ENCODE data around the gene CLPTM1L.

Gene CLPTM1L

DNA sequence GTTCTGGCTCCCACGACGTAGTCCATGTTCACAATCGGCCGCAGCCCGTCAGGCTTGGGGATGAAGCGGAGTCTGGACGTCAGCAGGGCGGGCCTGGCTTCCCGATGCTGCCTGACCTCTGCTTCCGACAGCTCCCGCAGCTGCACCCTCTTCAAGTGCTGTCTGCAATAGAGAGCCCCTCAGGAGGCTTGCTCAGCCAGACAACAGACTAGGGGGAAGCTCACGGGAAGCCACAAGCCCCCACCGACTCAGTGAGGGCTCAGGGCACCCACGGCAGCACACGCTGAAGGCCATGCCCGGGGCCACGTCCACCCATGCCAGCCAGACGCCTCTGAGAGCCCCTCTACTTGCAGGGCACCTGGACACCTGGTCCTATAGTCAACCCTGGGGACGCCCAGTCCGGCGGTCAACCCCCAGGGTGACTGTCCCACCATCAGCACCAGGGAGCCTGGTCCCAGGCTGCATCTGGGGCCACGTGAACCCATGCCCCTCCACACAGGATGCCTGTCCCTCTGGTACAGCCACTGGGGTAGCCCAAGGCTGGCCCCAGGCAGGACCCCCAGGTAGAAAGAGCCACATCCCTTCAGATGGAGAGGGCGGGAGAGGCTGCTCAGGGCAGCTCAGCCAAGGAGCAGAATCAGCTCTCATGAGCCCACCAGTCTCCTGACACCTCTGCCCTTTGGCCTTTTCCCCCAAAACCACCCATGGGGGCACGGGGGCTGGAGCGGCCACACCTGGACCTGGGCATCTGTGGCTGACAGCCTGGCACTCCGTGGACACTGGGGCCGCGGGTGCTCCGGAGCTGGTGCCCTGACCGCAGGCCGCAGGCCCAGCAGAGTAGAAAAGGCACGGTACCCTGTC, 64.5 kb downstream of the CLPTM1L start:
- TF ChIP-seq, protein P1, sequence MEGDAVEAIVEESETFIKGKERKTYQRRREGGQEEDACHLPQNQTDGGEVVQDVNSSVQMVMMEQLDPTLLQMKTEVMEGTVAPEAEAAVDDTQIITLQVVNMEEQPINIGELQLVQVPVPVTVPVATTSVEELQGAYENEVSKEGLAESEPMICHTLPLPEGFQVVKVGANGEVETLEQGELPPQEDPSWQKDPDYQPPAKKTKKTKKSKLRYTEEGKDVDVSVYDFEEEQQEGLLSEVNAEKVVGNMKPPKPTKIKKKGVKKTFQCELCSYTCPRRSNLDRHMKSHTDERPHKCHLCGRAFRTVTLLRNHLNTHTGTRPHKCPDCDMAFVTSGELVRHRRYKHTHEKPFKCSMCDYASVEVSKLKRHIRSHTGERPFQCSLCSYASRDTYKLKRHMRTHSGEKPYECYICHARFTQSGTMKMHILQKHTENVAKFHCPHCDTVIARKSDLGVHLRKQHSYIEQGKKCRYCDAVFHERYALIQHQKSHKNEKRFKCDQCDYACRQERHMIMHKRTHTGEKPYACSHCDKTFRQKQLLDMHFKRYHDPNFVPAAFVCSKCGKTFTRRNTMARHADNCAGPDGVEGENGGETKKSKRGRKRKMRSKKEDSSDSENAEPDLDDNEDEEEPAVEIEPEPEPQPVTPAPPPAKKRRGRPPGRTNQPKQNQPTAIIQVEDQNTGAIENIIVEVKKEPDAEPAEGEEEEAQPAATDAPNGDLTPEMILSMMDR (IDR thresholded peaks at IDR 0.05; ENCODE audit: low read depth, low read length): no peak
- Histone ChIP-seq H3K27me3 (no peaks in the 10 kb centered on the region), H3K4me1 (no peaks in the 10 kb centered on the region), H3K36me3 (no peaks in the 10 kb centered on the region), H3K9me3 (no peaks in the 10 kb centered on the region), H3K4me3 (ENCODE audit: low read depth, low read length) (no peak overlapping the region)
- DNase-seq: no peak

DNA sequence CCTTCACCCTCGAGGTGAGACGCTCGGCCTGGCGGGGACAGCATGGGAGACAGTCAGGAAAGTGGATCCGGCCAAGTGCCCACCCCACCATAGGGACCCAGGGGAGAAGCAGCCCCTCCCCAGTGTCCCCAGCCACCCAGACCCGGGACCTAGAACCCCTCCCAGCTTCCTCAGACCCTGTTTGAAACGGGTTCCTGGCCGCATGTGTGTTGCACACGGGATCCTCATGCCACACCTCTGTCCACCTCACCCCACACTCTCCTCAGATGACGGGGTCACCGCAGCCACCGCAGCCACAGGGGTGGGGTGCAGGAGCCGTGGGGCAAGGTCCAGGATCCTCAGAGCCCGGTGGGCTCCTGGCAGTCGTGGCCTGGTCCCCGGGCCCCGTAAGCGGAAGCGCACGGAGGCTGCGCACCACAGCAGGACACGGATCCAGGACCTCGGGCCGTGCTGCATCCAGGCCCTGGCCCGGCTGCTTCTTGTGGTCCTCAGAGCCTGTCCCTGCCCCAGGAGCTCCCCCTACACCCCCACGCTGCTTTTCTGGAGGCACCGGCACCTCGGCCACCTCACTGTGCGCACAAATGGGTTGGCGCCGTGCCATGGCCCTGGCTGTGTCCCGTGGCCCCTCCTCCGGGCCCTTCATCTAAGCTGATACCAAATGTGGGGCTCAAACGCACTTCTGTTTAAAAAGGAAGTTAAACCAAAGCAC, 65.3 kb downstream of the CLPTM1L start:
- Histone ChIP-seq H3K27me3 (no peaks in the 10 kb centered on the region), H3K36me3 (no peaks in the 10 kb centered on the region), H3K4me3 (ENCODE audit: low read depth, low read length) (no peak overlapping the region), H3K4me1 (no peaks in the 10 kb centered on the region), H3K9me3 (no peaks in the 10 kb centered on the region)
- no peak for DNase-seq
- TF ChIP-seq, protein P1 (IDR thresholded peaks at IDR 0.05; ENCODE audit: low read depth, low read length): no peak

DNA sequence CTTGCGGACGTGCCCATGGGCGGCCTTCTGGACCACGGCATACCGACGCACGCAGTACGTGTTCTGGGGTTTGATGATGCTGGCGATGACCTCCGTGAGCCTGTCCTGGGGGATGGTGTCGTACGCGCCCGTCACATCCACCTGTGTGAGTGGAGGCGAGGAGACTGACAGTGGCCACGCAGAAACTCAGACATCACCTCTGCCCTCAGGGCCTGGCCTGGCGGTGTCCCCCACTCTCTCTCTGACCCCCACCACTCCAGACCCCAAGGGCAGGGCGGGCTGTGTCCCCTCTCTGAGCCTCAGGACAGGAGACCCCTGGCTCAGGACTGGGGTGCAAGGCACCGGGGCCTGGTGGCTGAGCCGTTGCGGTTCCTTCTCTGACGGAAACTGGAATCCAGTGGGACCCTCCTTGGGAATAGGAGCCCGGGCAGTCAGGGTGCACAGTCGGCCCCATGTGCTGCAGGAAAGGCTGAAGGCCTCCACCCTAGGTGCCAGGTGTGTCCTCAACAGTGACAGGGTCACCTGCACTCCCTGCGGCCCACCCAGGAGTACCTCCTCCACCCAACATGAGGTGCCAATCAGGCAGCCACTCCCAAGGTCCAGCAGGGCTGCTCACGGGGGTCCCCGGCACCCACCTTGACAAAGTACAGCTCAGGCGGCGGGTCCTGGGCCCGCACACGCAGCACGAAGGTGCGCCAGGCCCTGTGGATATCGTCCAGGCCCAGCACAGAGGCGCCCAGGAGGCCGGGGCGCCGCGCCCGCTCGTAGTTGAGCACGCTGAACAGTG, 66.0 kb downstream of the CLPTM1L start:
- TF ChIP-seq, protein P1 (IDR thresholded peaks at IDR 0.05; ENCODE audit: low read depth, low read length): no peak

DNA sequence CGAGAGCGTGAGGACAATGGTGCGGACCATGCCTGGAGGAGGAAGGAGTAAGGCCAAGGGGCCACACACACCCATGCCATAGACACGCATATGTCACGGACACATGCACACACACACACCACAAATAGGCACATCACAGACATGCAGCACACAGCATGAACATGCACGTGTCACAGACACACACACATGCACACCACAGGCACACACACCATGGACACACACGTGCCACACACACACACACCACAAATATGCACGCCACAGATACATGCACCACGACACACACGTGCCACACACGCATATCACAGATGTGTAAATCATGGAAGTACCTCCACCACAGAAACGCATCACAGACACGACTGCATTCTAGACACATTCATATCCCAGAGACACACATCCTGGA, 66.7 kb downstream of the CLPTM1L start:
- Histone ChIP-seq H3K27me3 (no peaks in the 10 kb centered on the region), H3K4me3 (ENCODE audit: low read depth, low read length) (no peak overlapping the region), H3K36me3 (no peaks in the 10 kb centered on the region), H3K9me3 (no peaks in the 10 kb centered on the region), H3K4me1 (no peaks in the 10 kb centered on the region)
- TF ChIP-seq, protein P1 (IDR thresholded peaks at IDR 0.05; ENCODE audit: low read depth, low read length): no peak
- no peak for DNase-seq

More for the DNA sequence above, 66.0 kb downstream of the CLPTM1L start:
- H3K9me3 ChIP-seq: no peaks in the 10 kb centered on the region
- no peaks in the 10 kb centered on the region for H3K27me3 ChIP-seq
- no peaks in the 10 kb centered on the region for H3K36me3 ChIP-seq
- DNase-seq: no peak
- no peaks in the 10 kb centered on the region for H3K4me1 ChIP-seq
- no peak overlapping the region for H3K4me3 ChIP-seq (ENCODE audit: low read depth, low read length)

DNA sequence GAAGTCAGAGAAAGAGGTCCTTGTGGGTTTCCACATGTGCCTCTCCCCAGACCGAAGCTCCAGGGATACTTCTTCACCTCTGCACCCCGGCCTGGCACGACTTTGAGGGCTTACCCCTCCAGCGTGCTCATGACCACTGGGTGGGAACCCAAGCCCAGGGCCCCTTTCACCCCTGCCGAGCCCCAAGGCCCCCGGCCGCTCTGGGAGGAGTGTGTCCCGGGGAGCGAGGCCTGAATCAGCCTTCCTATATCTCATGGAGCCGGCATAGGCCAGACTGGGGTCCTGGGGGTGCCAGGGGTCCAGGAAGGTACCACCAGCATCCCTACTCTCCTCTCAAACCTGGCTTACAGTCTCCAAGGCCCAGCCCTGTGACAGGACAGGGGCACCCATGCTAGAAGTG, 67.1 kb downstream of the CLPTM1L start:
- Histone ChIP-seq H3K27me3 (no peaks in the 10 kb centered on the region), H3K9me3 (no peaks in the 10 kb centered on the region), H3K4me3 (ENCODE audit: low read depth, low read length) (no peak overlapping the region), H3K36me3 (no peaks in the 10 kb centered on the region), H3K4me1 (no peaks in the 10 kb centered on the region)
- TF ChIP-seq, protein P1 (IDR thresholded peaks at IDR 0.05; ENCODE audit: low read depth, low read length): no peak
- DNase-seq: no peak
